HepG2 (cell line): ENCODE measurements around the gene C11orf21. TPM values are rescaled to one million over a fixed set of nuclear protein-coding genes. Genes with fewer than 3 reads are reported as not detected.

Source experiments
- ARID2 ChIP-seq: sonication (generic); formaldehyde crosslinking; IDR thresholded peaks from 2 replicates; pipeline ENCODE4 v1.8.1; 2022; ENCODE audit warnings: mild to moderate bottlenecking, missing genetic modification reagents, borderline replicate concordance
- BCL6 ChIP-seq: IDR thresholded peaks from 2 replicates; pipeline ENCODE4 v1.6.1; 2016; ENCODE audit warnings: missing genetic modification reagents, missing compliant biosample characterization
- CCDC6 ChIP-seq: sonication (generic); formaldehyde crosslinking; IDR thresholded peaks from 2 replicates; pipeline ENCODE4 v1.8.1; 2022; ENCODE audit warnings: mild to moderate bottlenecking, missing genetic modification reagents, moderate library complexity
- EP300 ChIP-seq, 3 experiments: sonication (generic) in 1 of 3; formaldehyde crosslinking in 1 of 3; IDR thresholded peaks; 2 replicates each; pipeline versions ENCODE4 v1.5.1 to v1.6.1; 2011 to 2020; ENCODE audit warnings: low read depth in 2 of 3, low read length in 2 of 3, borderline replicate concordance in 1 of 3, improper control_type of control experiment in 1 of 3, mild to moderate bottlenecking in 1 of 3, missing genetic modification reagents in 1 of 3, moderate library complexity in 1 of 3
- KDM5B ChIP-seq: sonication (generic); formaldehyde crosslinking; IDR thresholded peaks from 2 replicates; pipeline ENCODE4 v1.4.0; 2020; ENCODE audit warnings: missing genetic modification reagents, mild to moderate bottlenecking, borderline replicate concordance
- KMT2A ChIP-seq: sonication (generic); formaldehyde crosslinking; IDR thresholded peaks from 2 replicates; pipeline ENCODE4 v1.4.0; 2020; ENCODE audit warnings: missing genetic modification reagents
- MTF2 ChIP-seq: sonication (generic); formaldehyde crosslinking; IDR thresholded peaks from 2 replicates; pipeline ENCODE4 v1.5.0; 2020; ENCODE audit warnings: missing genetic modification reagents, borderline replicate concordance
- NFRKB ChIP-seq: fragments of 450-650 bp; IDR thresholded peaks from 2 replicates; pipeline ENCODE4 v1.6.1; 2017
- NKX3-1 ChIP-seq: sonication (generic); formaldehyde crosslinking; IDR thresholded peaks from 2 replicates; pipeline ENCODE4 v1.5.0; 2020; ENCODE audit warnings: missing genetic modification reagents
- PHB2 ChIP-seq: fragments of 450-650 bp; IDR thresholded peaks from 2 replicates; pipeline ENCODE4 v1.6.1; 2018; ENCODE audit not compliant: partially characterized antibody
- RARA ChIP-seq: IDR thresholded peaks from 2 replicates; pipeline ENCODE4 v1.6.1; 2016; ENCODE audit warnings: missing genetic modification reagents, missing compliant biosample characterization
- RFX5 ChIP-seq: IDR thresholded peaks from 2 replicates; pipeline ENCODE4 v1.6.1; 2011; ENCODE audit warnings: low read depth, low read length, improper control_type of control experiment
- RNF2 ChIP-seq: fragments of 450-650 bp; conservative IDR thresholded peaks from 2 replicates; pipeline ENCODE4 v1.6.1; 2016; ENCODE audit warnings: low read depth
- SMARCE1 ChIP-seq: fragments of 450-650 bp; IDR thresholded peaks from 2 replicates; pipeline ENCODE4 v1.6.1; 2017; ENCODE audit warnings: borderline replicate concordance
- TCF7L2 ChIP-seq: IDR thresholded peaks from 2 replicates; pipeline ENCODE4 v1.6.1; 2011; ENCODE audit warnings: mild to moderate bottlenecking, low read depth, low read length, moderate library complexity
- TFDP1 ChIP-seq: IDR thresholded peaks from 2 replicates; pipeline ENCODE4 v1.6.1; 2016; ENCODE audit warnings: missing compliant biosample characterization, missing genetic modification reagents, borderline replicate concordance
- XRCC5 ChIP-seq: fragments of 200-400 bp; formaldehyde crosslinking; optimal IDR thresholded peaks from 2 replicates; pipeline ENCODE3; 2017; ENCODE audit warnings: mild to moderate bottlenecking, low read length
- ZKSCAN8 ChIP-seq: IDR thresholded peaks from 2 replicates; pipeline ENCODE4 v1.6.1; 2016; ENCODE audit warnings: borderline replicate concordance, missing genetic modification reagents, missing compliant biosample characterization
- ZNF138 ChIP-seq: sonication (generic); formaldehyde crosslinking; IDR thresholded peaks from 2 replicates; pipeline ENCODE4 v1.5.0; 2020; ENCODE audit warnings: mild to moderate bottlenecking, low read depth, missing genetic modification reagents
- ZNF333 ChIP-seq: sonication (generic); formaldehyde crosslinking; IDR thresholded peaks from 2 replicates; pipeline ENCODE4 v1.4.0; 2020; ENCODE audit warnings: mild to moderate bottlenecking, missing genetic modification reagents, borderline replicate concordance
- ZNF570 ChIP-seq: sonication (generic); formaldehyde crosslinking; IDR thresholded peaks from 2 replicates; pipeline ENCODE4 v1.4.0; 2020; ENCODE audit warnings: mild to moderate bottlenecking, missing genetic modification reagents, borderline replicate concordance
- ZNF770 ChIP-seq: sonication (generic); formaldehyde crosslinking; IDR thresholded peaks from 2 replicates; pipeline ENCODE4 v1.5.0; 2020; ENCODE audit warnings: mild to moderate bottlenecking, missing genetic modification reagents
- ZNF83 ChIP-seq: sonication (generic); formaldehyde crosslinking; IDR thresholded peaks from 2 replicates; pipeline ENCODE4 v1.4.0; 2020; ENCODE audit warnings: missing genetic modification reagents, mild to moderate bottlenecking, borderline replicate concordance
- ZSCAN20 ChIP-seq: sonication (generic); formaldehyde crosslinking; IDR thresholded peaks from 2 replicates; pipeline ENCODE4 v1.4.0; 2020; ENCODE audit warnings: missing genetic modification reagents, mild to moderate bottlenecking, borderline replicate concordance
- polyA plus RNA-seq, 8 experiments: library from polyadenylated mRNA; depleted of rRNA in 3 of 8; stranded (reverse) in 7 of 8; unstranded in 1 of 8; fragments of >200 nt; fragmentation: Illumina TruSeq in 4 of 8; extraction: Trizol in 4 of 8; gene quantifications; 2 replicates each; pipeline versions ENCODE4 v1.2.1 to v1.2.3, GENCODE V29; 2011 to 2016; ENCODE audit warnings: low read depth in 4 of 8, missing spikeins in 1 of 8, mixed read lengths in 1 of 8; ENCODE audit not compliant: insufficient read depth in 1 of 8
- total RNA-seq, 5 experiments: library from RNA; depleted of rRNA; stranded (reverse); fragments of >200 nt; fragmentation: Illumina TruSeq; extraction: Trizol; gene quantifications; 2 replicates each; pipeline ENCODE4 v1.2.3, GENCODE V29; 2016; ENCODE audit warnings: low read depth in 1 of 5
- TF ChIP-seq, protein P1 (sequence below): sonication (generic); formaldehyde crosslinking; IDR thresholded peaks from 2 replicates; pipeline ENCODE4 v1.4.0; 2020; ENCODE audit warnings: mild to moderate bottlenecking, missing genetic modification reagents, borderline replicate concordance

Gene C11orf21
- total and polyA plus RNA-seq, 2 of the 13 experiments (the other 11 are each of a cell fraction or from before 2014, with no cell fraction given): 0.08 TPM; not detected in 1

- TF ChIP-seq, protein P1, sequence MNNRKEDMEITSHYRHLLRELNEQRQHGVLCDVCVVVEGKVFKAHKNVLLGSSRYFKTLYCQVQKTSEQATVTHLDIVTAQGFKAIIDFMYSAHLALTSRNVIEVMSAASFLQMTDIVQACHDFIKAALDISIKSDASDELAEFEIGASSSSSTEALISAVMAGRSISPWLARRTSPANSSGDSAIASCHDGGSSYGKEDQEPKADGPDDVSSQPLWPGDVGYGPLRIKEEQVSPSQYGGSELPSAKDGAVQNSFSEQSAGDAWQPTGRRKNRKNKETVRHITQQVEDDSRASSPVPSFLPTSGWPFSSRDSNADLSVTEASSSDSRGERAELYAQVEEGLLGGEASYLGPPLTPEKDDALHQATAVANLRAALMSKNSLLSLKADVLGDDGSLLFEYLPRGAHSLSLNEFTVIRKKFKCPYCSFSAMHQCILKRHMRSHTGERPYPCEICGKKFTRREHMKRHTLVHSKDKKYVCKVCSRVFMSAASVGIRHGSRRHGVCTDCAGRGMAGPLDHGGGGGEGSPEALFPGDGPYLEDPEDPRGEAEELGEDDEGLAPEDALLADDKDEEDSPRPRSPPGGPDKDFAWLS (CRISPR knock-in tag): no peak
- TF ChIP-seq KDM5B (CRISPR knock-in tag) (peak; percentile 56; the same call in 1 of the 2 replicates), NFRKB (no peak), ZNF570 (CRISPR knock-in tag) (no peak), ZNF138 (no peak), RFX5 (no peak), XRCC5 (peak; percentile 17), KMT2A (CRISPR knock-in tag) (peak; percentile 60; the same call in 1 of the 2 replicates), ZSCAN20 (CRISPR knock-in tag) (no peak), MTF2 (CRISPR knock-in tag) (no peak), ZKSCAN8 (CRISPR knock-in tag) (no peak; the same call in 1 of the 2 replicates), BCL6 (CRISPR knock-in tag) (peak; percentile 60; the same call in 1 of the 2 replicates), TFDP1 (peak; percentile 76; the same call in 1 of the 2 replicates), PHB2 (no peak), NKX3-1 (CRISPR knock-in tag) (0 out of 2 replicates have a peak, but pooled peaks have one; percentile 44), ZNF770 (peak; percentile 50; the same call in 1 of the 2 replicates), RNF2 (no peak), TCF7L2 (no peak), ZNF83 (no peak), EP300 (IDR thresholded peaks at IDR 0.05; ENCODE audit: low read depth in 2 of 2, low read length in 2 of 2) (peak in 1 of 2 experiments; percentile 36; a peak in 1 of 4 replicates), EP300 (CRISPR knock-in tag; IDR thresholded peaks at IDR 0.05; ENCODE audit: borderline replicate concordance) (peak; percentile 23; the same call in 1 of the 2 replicates), CCDC6 (CRISPR knock-in tag) (peak; percentile 8; the same call in 1 of the 2 replicates), RARA (CRISPR knock-in tag) (0 out of 2 replicates have a peak, but pooled peaks have one; percentile 31), ZNF333 (CRISPR knock-in tag) (no peak), ARID2 (CRISPR knock-in tag) (no peak), SMARCE1 (no peak)
Measured at GRCh38 chr11:2268729-2269600, 32.8 kb downstream of the C11orf21 start (continued).
